Right lobe of liver (tissue), 4 donors: ENCODE data around the gene MAP4K1.

Source experiments
- POLR2A ChIP-seq: fragments of 450-650 bp; IDR thresholded peaks from one replicate; pipeline ENCODE4 v1.6.1; 2017; ENCODE audit warnings: antibody characterized with exemption, mild to moderate bottlenecking
- TF ChIP-seq, protein P1 (sequence below), 4 donors: fragments of 200-600 bp in 3 of 4; fragments of 450-650 bp in 1 of 4; IDR thresholded peaks; one replicate each; pipeline versions ENCODE4 v1.5.1 to v1.8.0; 2016 to 2022; ENCODE audit warnings: antibody characterized with exemption in 4 of 4, mild to moderate bottlenecking in 2 of 4
- donor health status: DM: no; HTN: no; CAD: no.
- donor health status: DM: no; HTN: no; CAD: no.
- donor health status: DM: no; HTN: yes; CAD: no.

DNA sequence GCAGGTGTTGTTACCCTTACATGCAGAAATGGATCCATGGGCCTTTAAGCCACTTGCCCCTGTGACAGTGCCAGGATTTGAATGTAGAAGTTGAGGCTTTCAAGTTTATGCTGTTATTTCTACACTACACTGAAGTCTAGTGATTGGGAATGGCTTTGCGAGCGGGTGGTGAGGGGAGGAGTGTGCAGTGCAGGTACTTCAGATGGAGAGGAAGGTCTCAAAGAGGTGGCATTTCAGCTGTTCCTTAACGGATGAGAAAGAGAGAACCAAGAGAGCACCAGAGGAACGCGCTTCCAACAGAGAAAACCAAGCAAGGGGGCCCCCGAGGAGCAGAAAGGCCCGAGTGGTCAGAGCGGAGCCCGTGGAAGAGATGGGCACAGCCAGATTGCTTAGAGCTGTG, 43.0 kb upstream of the MAP4K1 start:
- TF ChIP-seq, protein P1, sequence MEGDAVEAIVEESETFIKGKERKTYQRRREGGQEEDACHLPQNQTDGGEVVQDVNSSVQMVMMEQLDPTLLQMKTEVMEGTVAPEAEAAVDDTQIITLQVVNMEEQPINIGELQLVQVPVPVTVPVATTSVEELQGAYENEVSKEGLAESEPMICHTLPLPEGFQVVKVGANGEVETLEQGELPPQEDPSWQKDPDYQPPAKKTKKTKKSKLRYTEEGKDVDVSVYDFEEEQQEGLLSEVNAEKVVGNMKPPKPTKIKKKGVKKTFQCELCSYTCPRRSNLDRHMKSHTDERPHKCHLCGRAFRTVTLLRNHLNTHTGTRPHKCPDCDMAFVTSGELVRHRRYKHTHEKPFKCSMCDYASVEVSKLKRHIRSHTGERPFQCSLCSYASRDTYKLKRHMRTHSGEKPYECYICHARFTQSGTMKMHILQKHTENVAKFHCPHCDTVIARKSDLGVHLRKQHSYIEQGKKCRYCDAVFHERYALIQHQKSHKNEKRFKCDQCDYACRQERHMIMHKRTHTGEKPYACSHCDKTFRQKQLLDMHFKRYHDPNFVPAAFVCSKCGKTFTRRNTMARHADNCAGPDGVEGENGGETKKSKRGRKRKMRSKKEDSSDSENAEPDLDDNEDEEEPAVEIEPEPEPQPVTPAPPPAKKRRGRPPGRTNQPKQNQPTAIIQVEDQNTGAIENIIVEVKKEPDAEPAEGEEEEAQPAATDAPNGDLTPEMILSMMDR (IDR thresholded peaks at IDR 0.05): no peak
- no peak for TF ChIP-seq POLR2A
